GM18505 (cell line): ENCODE results near the gene RNASEL.
"Not testable (repeated sequence)": the region's sequence is repeated elsewhere in the genome, so short reads cannot be mapped to it uniquely, and the experiment has no call there.

Experiments
- ATAC-seq: cut with Tn5 transposase; IDR thresholded peaks from one replicate; pipeline ENCODE4 v1.9.1; 2021; ENCODE audit not compliant: unreplicated experiment
- POLR2A ChIP-seq: IDR thresholded peaks from 4 replicates; pipeline ENCODE4 v1.6.1; 2011; ENCODE audit warnings: borderline replicate concordance; ENCODE audit not compliant: insufficient read depth, insufficient read length; ENCODE audit errors: extremely low read depth

Gene RNASEL

GRCh38 chr1:182588500-182589396 is at the start of gene RNASEL:
Gene RNASEL, minus strand, starts transcription at chr1:182589256. Its CDS starts 2,450 bp downstream, at chr1:182586806.
- ATAC-seq, result peak; percentile 70
- peak; percentile 66 for TF ChIP-seq POLR2A

GRCh38 chr1:182637769-182638168 is 48.7 kb upstream of the RNASEL start:
- TF ChIP-seq POLR2A, result no peak

GRCh38 chr1:182635871-182636270 is 46.8 kb upstream of the RNASEL start:
- TF ChIP-seq POLR2A, result no peak
- no peak for ATAC-seq

More at GRCh38 chr1:182637769-182638168, 48.7 kb upstream of the RNASEL start:
- ATAC-seq, result no peak

GRCh38 chr1:182634306-182635072 is 45.4 kb upstream of the RNASEL start:
- ATAC-seq, result no peak
- TF ChIP-seq POLR2A, result no peak

- no peak for TF ChIP-seq POLR2A
- no peak for ATAC-seq
Observed at GRCh38 chr1:182633657-182634281, 44.7 kb upstream of the RNASEL start.

GRCh38 chr1:182633031-182633430 is 44.0 kb upstream of the RNASEL start:
- TF ChIP-seq POLR2A, result no peak
- no peak for ATAC-seq

GRCh38 chr1:182632441-182632857 is 43.4 kb upstream of the RNASEL start:
- not testable (repeated sequence) for ATAC-seq

GRCh38 chr1:182631954-182632353 is 42.9 kb upstream of the RNASEL start:
- TF ChIP-seq POLR2A, result no peak
- no peak for ATAC-seq

- no peak for ATAC-seq
Observed at GRCh38 chr1:182631053-182631677, 42.1 kb upstream of the RNASEL start.

GRCh38 chr1:182630586-182630985 is 41.5 kb upstream of the RNASEL start:
- TF ChIP-seq POLR2A, result no peak
- ATAC-seq, result no peak

More at GRCh38 chr1:182631053-182631677, 42.1 kb upstream of the RNASEL start:
- no peak for TF ChIP-seq POLR2A

GRCh38 chr1:182629499-182630096 is 40.5 kb upstream of the RNASEL start:
- ATAC-seq, result peak; percentile 55

GRCh38 chr1:182629080-182629479 is 40.0 kb upstream of the RNASEL start:
- ATAC-seq, result no peak
- no peak for TF ChIP-seq POLR2A

More at GRCh38 chr1:182629499-182630096, 40.5 kb upstream of the RNASEL start:
- no peak for TF ChIP-seq POLR2A
